Measurements from ENCODE around the gene CELA2A.
A peak's percentile ranks its signal among the peaks of the same experiment; 100 is the strongest.
"Not testable (repeated sequence)": the region's sequence is repeated elsewhere in the genome, so short reads cannot be mapped to it uniquely, and the experiment has no call there.

CELA2A gene

GRCh38 chr1:15501208-15502032 lies 44.9 kb downstream of the CELA2A start:
- peak; percentile 84 for DNase-seq

GRCh38 chr1:15504436-15504835 lies 47.9 kb downstream of the CELA2A start:
- DNase-seq: no peak

- no peak for DNase-seq
Observed at GRCh38 chr1:15506831-15507230, 50.3 kb downstream of the CELA2A start.

- no peak for DNase-seq
Observed at GRCh38 chr1:15507278-15507677, 50.7 kb downstream of the CELA2A start.

- peak; percentile 92 for DNase-seq
Observed at GRCh38 chr1:15508700-15509487, 52.4 kb downstream of the CELA2A start.

GRCh38 chr1:15509586-15509985 lies 53.1 kb downstream of the CELA2A start:
- no peak for DNase-seq

GRCh38 chr1:15510611-15511405 lies 54.3 kb downstream of the CELA2A start:
- no peak for DNase-seq

- no peak for DNase-seq
Observed at GRCh38 chr1:15513192-15513591, 56.7 kb downstream of the CELA2A start.

GRCh38 chr1:15513919-15514318 lies 57.4 kb downstream of the CELA2A start:
- no peak for DNase-seq

GRCh38 chr1:15514557-15514956 lies 58.0 kb downstream of the CELA2A start:
- not testable (repeated sequence) for DNase-seq

GRCh38 chr1:15515022-15515663 lies 58.6 kb downstream of the CELA2A start:
- peak; percentile 52 for DNase-seq

GRCh38 chr1:15519625-15520024 lies 63.1 kb downstream of the CELA2A start:
- no peak for DNase-seq

- not testable (repeated sequence) for DNase-seq
Observed at GRCh38 chr1:15521206-15521906, 64.8 kb downstream of the CELA2A start.

Measured in hematopoietic multipotent progenitor cell treated with erythropoietin and hydrocortisone succinate and interleukin-3 and kit ligand, for 4 days (in vitro differentiated cells).